ENCODE results near the gene FIG4.

- TF ChIP-seq POLR2AphosphoS5 (IDR thresholded peaks at IDR 0.05; ENCODE audit: borderline replicate concordance, low read depth, low read length) (no peak), EZH2 (IDR thresholded peaks at IDR 0.05) (no peak), FOXP2 (optimal IDR thresholded peaks at IDR 0.05; ENCODE audit: control extremely low read depth, extremely low read length, insufficient read depth) (no peak)
Observed at GRCh38 chr6:109799129-109799528, 108.0 kb downstream of the FIG4 start.

All from SK-N-MC (cell line).